OCI-LY1 (cell line): ENCODE results near the gene ZNF473.
"Not testable (repeated sequence)": the region's sequence is repeated elsewhere in the genome, so short reads cannot be mapped to it uniquely, and the experiment has no call there.

Source experiments
- CTCF ChIP-seq: fragments of 200-600 bp; sonication (generic), shearing (Covaris generic); IDR thresholded peaks from 2 replicates; pipeline ENCODE4 v1.5.1; 2017; ENCODE audit warnings: mild to moderate bottlenecking, antibody characterized with exemption, low read length, moderate library complexity, mixed read lengths
- EZH2 ChIP-seq: fragments of 200-600 bp; sonication (generic), shearing (Covaris generic); IDR thresholded peaks from 2 replicates; pipeline ENCODE4 v1.8.0; 2017; ENCODE audit warnings: borderline replicate concordance, mixed run types, mild to moderate bottlenecking, antibody characterized with exemption, low read length, moderate library complexity, mixed read lengths

- TF ChIP-seq CTCF, EZH2: not testable (repeated sequence)
Observed at GRCh38 chr19:50075644-50076372, 50.0 kb downstream of the ZNF473 start.
